Ovary (tissue), 3 donors: ENCODE measurements around the gene INSL6.

Experiments used
- CTCF ChIP-seq, 3 donors: fragments of 450-650 bp in 2 of 3; fragments of 200-600 bp in 1 of 3; IDR thresholded peaks; one replicate each; pipeline versions ENCODE4 v1.5.1 to v1.8.0; 2016 to 2022; ENCODE audit warnings: antibody characterized with exemption in 3 of 3, mild to moderate bottlenecking in 1 of 3
- POLR2A ChIP-seq: fragments of 450-650 bp; IDR thresholded peaks from one replicate; pipeline ENCODE4 v1.6.1; 2017; ENCODE audit warnings: antibody characterized with exemption, mild to moderate bottlenecking, moderate library complexity
- donor health status: DM: no; HTN: no; CAD: no.

GRCh38 chr9:5140151-5140550 is 45.3 kb downstream of the INSL6 start:
- TF ChIP-seq CTCF (IDR thresholded peaks at IDR 0.05) (no peak), POLR2A (no peak)
